Measurements from ENCODE around the gene VARS1.

VARS1 gene

DNA sequence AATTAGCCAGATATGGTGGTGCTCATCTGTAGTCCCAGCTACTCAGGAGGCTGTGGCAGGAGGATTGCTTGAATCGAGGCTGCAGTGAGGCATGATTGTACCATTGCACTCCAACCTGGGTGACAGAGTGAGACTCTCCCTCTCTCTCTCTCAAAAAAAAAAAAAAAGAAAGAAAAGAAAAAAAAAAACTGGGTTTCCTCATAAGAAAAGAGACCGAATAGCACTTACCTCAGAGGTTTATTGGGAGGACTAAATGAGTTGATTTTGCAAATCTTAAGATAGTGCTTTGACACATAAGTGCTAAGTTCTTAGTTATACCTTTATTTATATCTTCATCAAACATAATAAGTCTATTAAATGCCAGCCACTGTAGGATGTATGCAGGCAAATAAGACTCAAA, 24.7 kb downstream of the VARS1 start:
- H3K4me3 ChIP-seq (ENCODE audit: low read depth in 1 of 2, low read length in 1 of 2), result no peak overlapping the region
- H3K4me1 ChIP-seq (ENCODE audit: control insufficient read depth in 1 of 2, insufficient read depth in 1 of 2, low read depth in 1 of 2, low read length in 1 of 2), result peaks cover 26 to 27% of the 10 kb centered on the region in 2 experiments
- no peaks in the 10 kb centered on the region for H3K27me3 ChIP-seq
- TF ChIP-seq, protein P1, sequence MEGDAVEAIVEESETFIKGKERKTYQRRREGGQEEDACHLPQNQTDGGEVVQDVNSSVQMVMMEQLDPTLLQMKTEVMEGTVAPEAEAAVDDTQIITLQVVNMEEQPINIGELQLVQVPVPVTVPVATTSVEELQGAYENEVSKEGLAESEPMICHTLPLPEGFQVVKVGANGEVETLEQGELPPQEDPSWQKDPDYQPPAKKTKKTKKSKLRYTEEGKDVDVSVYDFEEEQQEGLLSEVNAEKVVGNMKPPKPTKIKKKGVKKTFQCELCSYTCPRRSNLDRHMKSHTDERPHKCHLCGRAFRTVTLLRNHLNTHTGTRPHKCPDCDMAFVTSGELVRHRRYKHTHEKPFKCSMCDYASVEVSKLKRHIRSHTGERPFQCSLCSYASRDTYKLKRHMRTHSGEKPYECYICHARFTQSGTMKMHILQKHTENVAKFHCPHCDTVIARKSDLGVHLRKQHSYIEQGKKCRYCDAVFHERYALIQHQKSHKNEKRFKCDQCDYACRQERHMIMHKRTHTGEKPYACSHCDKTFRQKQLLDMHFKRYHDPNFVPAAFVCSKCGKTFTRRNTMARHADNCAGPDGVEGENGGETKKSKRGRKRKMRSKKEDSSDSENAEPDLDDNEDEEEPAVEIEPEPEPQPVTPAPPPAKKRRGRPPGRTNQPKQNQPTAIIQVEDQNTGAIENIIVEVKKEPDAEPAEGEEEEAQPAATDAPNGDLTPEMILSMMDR (IDR thresholded peaks at IDR 0.05), result no peak
- no peaks in the 10 kb centered on the region for H3K36me3 ChIP-seq
- H3K9me3 ChIP-seq, result no peaks in the 10 kb centered on the region
- H3K27ac ChIP-seq, result no peak overlapping the region

DNA sequence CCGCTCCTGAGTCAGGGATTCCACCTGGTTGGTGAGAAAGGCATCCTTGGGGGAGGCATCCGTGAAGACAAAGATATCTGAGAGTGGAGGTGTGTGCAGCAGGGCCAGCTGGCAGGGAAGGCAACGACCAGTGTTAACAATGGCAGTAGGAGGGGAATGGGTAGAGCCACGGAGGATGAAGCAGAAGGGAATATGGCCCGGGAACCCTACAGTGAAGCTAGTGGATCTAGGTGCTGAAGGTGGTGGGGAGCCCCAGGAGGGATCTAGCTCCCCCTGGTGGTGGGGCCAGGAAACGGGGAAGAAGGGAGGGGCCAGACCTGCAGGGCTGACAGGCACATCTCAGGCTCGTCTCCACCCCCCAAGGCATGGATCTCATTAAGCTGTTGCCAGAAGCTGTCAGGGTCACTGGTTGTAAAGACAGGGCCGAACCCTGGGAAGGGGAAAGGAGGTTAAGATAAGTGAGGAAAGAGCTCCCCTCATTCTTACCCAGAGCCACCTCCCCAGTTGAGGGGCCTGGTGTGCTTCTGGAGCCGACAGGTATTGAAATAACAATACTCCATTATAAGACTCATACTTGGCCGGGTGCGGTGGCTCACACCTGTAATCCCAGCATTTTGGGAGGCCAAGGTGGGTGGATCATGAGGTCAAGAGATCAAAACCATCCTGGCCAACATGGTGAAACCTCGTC, 25.7 kb downstream of the VARS1 start:
- H3K36me3 ChIP-seq, result no peaks in the 10 kb centered on the region
- no peaks in the 10 kb centered on the region for H3K9me3 ChIP-seq
- H3K4me1 ChIP-seq (ENCODE audit: control insufficient read depth in 1 of 2, insufficient read depth in 1 of 2, low read depth in 1 of 2, low read length in 1 of 2), result peaks cover 26 to 27% of the 10 kb centered on the region in 2 experiments
- peak overlapping the region in 1 of 2 experiments; percentile 29 for H3K4me3 ChIP-seq (ENCODE audit: low read depth in 1 of 2, low read length in 1 of 2)
- H3K27ac ChIP-seq, result peak overlapping the region; percentile 80
- TF ChIP-seq, protein P1 (IDR thresholded peaks at IDR 0.05), result peak; percentile 95
- H3K27me3 ChIP-seq, result no peaks in the 10 kb centered on the region

DNA sequence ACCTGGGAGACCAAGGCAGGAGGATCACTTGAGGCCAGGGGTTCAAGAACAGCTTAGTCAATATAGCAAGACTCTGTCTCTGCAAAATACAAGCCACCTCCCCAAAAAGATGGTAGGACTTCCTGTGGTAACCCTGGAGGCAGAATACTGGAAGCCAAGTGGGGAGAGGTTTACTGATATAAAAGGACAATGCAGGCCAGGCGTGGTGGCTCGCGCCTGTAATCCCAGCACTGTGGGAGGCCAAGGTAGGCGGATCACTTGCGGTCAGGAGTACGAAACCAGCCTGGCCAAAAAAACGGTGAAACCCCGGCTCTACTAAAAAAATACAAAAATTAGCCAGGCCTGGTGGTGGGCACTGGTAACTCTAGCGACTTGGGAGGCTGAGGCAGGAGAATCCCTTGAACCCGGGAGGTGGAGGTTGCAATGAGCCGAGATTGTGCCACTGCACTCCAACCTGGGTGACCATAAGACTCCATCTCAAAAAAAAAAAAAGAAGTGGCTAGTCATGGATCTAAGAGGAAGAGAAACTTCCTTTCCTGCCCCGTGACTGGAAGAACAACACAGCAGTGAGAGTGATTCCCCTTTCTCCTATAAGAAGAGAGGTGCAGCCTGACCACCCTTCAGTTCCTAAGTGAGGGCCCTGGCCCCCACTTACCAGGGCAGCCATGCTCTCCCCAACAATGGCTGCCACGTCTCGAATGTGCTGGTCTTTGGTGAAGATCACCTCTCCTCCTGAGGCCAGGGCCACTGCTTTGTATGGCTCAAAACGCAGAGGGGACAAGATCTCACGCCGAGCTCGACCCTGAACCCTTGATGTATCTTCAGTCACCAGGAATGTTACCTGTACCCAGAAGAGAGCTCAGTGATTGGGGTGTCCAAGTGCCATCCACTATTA, 26.9 kb downstream of the VARS1 start:
- Histone ChIP-seq H3K4me3 (ENCODE audit: low read depth in 1 of 2, low read length in 1 of 2) (peak overlapping the region in 1 of 2 experiments; percentile 30), H3K36me3 (no peaks in the 10 kb centered on the region), H3K27ac (peak overlapping the region; percentile 80), H3K9me3 (no peaks in the 10 kb centered on the region), H3K4me1 (ENCODE audit: control insufficient read depth in 1 of 2, insufficient read depth in 1 of 2, low read depth in 1 of 2, low read length in 1 of 2) (peaks cover 26 to 27% of the 10 kb centered on the region in 2 experiments), H3K27me3 (no peaks in the 10 kb centered on the region)
- TF ChIP-seq, protein P1 (IDR thresholded peaks at IDR 0.05), result no peak

DNA sequence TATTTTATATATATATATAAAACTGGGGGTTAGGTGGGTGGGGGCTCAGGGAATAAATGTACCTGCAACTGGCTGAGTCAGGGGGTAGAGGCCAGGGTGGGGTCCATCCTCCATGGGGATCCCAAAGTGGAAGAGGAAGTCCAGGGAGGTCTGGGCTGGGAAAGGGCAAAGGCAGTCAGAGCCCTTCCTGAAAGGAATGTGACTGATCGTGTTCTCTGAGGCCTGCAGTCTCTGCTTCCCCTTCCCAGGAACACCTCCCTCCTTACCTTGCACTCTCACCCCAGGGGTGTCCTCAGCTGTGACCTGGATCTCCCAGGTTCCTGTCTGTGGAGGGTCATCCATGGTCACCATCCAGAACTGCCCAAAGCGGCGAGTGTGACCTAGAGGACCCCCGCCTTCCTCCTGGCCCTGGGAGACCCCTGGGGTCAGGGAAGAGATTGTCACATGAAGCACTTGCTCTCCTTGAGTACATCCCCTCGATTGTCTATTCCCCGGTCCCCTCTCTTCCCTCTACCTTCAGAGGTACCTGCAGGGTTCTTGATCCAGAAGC, 28.4 kb downstream of the VARS1 start:
- H3K4me3 ChIP-seq (ENCODE audit: low read depth in 1 of 2, low read length in 1 of 2), result no peak overlapping the region
- TF ChIP-seq, protein P1 (IDR thresholded peaks at IDR 0.05), result no peak
- no peaks in the 10 kb centered on the region for H3K9me3 ChIP-seq
- H3K36me3 ChIP-seq, result no peaks in the 10 kb centered on the region
- no peaks in the 10 kb centered on the region for H3K27me3 ChIP-seq
- H3K27ac ChIP-seq, result peak overlapping the region; percentile 26
- peaks cover 26 to 27% of the 10 kb centered on the region in 2 experiments for H3K4me1 ChIP-seq (ENCODE audit: control insufficient read depth in 1 of 2, insufficient read depth in 1 of 2, low read depth in 1 of 2, low read length in 1 of 2)

DNA sequence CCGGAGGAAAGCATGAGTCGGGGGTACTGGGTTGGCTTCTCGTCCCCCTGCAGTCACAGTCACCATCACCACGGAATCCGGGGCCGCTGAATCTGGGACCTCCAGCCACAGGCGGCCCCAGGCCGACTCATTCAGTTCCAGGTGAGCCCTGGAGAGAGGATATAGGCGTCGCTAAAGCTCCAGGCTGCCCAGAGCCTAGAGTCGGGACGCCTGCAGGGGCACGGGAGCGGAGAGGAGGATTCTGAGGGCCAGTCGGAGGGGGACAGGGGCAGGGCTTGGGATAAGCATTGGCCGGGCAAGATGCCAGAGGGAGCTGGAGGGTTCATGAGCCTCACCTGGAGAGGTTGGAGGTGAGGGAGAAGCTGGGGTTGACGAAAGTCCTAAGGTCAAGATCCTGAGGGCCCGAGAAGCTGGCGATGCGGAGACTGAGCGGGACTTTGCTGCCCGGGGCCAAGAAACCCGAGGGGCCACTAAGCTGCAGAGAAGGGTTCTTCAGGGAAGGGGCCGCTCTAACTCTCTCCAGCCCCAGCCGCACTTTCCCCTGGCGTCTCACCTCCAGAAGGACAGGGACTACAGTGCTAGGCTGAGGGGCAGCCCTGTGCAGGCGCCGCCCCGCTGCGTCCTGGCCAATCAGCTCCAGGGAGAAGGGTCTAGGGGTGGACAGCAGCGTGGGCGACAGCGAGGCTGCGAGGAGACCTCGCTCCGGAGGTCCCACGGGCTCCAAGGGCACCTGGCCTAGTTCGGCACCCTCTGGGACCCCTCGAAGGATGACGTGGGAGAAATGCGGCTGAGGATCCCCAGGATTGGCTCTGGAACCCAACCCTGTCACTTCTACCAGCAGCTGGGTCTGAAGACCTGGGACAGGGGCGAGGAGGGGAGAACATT, 29.4 kb downstream of the VARS1 start:
- no peak overlapping the region for H3K4me3 ChIP-seq (ENCODE audit: low read depth in 1 of 2, low read length in 1 of 2)
- TF ChIP-seq, protein P1 (IDR thresholded peaks at IDR 0.05), result no peak
- no peak overlapping the region for H3K27ac ChIP-seq
- no peaks in the 10 kb centered on the region for H3K9me3 ChIP-seq
- peaks cover 8% of the 10 kb centered on the region for H3K36me3 ChIP-seq
- no peaks in the 10 kb centered on the region for H3K27me3 ChIP-seq
- H3K4me1 ChIP-seq (ENCODE audit: control insufficient read depth in 1 of 2, insufficient read depth in 1 of 2, low read depth in 1 of 2, low read length in 1 of 2), result peaks cover 26 to 27% of the 10 kb centered on the region in 2 experiments

Measured in neutrophil (primary cell).